ENCODE results near the gene CDH23.

The CDH23 gene

DNA sequence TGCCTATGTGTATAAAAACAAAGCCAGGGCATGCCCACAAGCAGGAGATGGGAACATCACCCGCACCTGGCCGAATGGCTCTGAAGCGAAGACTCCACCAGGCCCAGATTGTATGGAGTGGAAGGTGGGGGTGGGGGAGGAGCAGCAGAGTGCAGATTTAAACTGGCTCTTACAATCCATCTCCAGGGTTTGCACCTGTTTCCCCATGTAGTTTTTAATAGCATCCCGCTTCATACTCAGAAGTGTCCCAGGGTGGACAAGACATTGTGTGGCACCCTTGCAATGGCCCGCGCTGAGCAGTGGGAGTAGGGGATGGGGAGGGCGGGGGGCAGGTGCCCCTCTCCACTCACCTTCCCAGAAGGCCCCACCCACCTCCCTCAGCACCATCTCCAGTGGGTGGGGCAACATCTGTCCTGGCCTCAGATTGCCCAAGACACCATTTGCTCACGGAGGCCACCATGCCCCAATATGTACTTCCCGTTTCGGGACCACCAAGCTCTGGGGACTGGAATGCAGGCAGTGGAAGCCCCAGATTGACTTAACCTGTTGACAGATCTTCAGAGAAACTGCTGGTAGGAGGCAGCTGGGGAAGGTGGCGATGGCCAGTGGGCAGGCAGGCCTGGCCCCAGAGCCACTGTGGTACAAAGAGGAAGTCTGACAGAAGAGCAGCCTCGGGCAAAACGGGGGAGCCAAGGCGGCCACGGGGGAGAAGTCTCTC lies 353.6 kb downstream of the CDH23 start:
- no peak for DNase-seq

DNA sequence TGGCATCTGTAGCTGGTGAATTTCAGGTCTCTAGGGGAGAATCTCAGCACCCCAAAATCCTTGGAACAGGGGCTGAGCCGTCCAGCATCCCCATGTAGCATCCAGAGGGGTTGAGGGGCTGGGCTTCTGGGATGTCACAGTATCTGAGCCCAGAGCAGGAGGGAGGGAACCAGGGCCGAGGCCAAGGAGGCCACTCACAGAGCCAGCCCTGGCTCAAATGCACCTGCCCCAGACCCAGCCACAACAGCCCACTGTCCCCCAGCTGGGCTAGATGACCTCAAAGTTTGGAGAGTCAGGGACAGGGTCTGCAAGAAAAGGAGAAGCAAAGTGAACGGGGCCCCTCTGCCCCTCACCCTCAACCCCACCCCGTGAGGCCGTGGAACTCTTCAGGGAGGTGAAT lies 354.3 kb downstream of the CDH23 start:
- DNase-seq: no peak

DNA sequence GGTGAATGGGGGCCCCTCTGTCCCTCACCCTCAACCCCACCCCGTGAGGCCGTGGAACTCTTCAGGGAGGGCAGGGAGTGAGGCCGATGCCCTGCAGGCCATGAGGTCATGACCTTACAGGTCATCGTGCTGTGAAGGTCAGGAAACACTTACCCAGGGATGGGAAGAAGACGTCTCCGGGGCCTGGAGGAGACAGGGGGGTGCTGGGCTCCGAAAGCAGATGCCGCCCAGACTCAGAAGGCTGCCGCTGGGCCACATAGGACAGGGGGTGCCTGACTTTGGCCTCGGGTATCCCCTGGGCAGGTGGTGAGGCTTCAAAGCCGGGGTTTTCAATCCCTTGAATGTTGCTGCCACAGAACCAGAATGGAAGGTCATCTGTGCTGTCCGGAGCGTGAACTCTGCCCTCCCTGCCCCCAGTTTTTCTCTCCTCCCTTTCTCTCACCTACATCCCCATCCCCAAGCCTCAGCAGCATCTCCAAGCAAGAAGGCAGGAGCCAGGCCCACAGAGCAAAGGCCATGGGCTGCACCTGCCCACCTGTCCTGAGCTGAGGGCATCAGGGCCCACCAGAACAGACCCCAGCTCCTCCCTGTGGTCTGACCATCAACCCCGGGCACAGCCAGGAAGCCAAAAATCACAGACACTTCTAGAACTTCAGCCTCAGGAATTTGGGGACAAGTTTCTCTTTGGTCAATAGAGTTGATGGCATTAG lies 354.9 kb downstream of the CDH23 start:
- no peak for DNase-seq

DNA sequence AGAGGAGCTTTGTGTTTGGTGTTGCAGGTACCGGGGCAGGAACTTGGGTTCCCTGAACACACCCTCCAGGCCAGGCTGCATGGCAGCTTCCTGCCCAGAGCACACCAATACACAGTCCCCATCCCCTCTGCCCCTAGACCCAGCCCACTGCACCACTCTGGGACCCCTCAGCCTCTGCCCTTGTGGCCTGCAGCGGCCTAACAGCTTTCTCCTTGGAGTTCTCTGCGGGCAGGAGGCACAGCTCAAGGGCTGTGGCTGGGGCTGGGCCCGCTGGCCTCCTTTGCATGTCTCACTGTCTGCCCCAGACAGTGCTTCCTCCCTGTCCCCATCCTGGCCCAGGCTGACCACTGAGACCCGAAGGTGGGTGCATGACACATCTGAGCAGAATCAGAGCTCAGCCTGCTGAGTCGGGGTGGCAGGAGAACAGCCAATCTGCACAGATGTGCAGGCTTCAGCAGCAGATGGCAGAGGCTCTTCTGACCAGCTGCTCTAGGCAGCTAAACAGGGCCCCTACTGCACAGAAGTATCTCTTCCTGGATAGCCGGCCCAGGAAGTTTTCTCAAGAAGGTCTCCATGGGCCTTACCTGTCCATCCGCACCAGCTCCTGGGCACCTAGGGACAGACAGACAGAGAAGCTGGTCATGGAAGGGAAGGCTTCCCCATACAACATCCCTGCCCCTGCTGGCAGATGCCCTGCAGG lies 355.8 kb downstream of the CDH23 start:
- no peak for DNase-seq

DNA sequence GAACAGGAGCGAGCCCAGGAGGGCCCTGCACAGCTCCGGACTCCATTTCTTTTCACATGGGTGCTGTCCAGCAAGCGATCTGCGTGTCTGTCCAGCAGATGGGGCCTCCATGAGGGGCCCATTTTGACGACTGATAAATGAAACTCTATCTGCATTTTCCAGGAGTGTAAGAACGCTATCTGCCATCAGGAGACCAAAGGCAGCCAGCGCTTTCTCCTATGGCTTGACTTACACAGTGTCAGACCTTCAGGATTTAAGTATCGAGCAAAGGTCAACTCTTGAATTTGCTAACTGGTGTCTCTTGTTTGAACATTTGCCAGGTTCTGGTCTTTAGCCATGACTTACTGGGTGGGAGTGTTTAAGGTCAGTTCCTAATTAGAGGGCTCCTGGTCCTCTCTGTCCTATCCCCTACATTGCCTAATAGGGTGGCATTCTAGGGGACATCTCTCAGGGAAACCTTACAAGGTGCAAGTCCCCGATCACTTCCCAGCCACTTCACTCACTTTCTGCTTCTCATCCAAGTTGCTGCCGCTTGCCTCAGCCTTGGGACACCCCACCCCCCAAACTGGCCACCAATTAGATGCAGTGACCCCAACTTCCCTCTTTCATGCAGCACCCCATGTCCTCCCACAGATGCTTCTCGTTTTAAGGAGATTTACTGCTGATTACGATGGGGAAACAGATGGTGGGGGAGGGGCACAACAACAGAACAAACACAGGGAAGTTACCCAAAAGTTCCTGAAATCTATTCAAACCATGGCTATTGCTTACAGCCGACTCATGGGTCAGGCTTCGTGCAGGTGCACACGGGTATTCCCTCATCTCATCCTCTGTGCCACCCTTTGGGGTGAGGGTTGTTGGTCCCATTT lies 356.6 kb downstream of the CDH23 start:
- no peak for DNase-seq

DNA sequence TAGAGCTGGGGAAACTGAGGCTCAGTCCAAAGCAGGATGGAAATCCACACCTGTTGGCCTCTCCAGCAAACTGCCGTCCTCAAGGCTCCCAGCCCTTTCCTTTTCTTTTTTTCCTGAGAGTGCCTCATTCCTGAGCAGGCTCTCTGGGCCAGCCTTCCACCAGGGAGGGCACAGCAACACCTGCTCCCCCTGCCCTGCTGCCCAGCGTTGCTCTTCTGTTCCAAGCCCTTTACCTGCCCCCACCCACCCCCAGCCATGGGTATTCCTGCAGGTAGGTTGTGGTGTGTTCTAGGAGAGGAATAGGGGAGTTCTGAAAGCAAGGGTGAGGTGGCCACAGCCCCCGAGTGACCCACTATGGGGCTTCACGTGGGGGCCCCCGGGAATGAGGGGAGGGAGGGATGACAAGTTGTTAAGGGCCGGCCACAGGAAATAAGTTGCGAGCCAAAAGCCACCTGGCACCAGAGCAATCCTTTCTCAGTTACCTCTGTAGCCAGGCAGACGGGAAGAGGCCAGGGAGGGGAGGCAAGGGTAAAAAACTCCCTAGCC lies 357.3 kb downstream of the CDH23 start:
- DNase-seq: no peak

DNA sequence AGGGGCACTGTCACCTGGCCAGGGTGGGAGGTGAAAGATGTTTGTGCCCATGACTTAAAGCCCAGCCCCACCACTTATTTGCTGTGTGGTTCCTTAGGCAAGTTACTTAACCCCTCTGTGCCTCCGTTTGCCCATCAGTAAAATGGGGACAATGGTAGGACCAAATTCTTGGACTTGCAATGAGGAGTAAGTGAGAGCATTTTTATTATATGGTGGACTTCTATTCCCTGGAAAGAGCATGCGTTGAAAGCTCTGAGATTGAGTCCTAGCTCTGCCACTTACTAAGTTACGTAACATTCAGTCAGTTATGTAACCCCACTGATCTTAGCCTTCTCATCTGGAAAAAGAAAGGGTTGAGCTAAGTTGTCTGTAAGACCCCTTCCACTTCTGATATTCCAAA lies 357.8 kb downstream of the CDH23 start:
- no peak for DNase-seq

DNA sequence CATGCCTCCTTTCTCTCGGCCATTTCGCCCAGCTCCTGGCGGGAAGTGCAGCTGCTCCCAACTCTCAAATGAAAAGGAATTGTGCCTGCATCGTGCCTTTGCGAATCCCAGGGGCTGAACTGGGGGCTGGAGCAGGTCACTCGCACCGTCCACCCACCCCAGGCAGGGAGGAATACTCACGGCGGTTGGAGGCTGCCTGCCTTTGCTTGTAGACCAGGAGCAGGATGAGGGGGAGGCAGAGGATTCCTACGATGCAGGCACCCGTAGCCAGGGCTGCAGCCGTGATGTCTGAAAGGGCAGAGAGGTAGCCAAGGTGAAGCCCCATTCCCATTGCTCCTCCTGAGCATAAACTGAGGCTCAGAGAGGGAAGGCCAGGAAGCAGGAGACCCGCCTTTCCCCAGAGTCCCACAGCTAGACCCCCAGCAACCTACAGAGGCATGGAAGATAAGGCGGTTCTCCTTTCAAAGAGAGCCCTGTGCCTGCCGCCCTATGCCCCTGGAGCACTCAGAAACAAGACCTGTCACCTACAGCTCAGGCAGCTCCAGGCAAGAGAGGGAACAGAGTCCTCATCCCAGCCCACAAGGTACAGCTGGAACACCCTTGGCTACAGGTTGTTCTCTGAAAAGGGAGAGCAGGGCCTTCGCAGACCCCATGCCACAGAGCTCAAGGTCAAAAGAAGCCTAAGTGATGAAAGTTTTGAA lies 358.6 kb downstream of the CDH23 start:
- DNase-seq: no peak

DNA sequence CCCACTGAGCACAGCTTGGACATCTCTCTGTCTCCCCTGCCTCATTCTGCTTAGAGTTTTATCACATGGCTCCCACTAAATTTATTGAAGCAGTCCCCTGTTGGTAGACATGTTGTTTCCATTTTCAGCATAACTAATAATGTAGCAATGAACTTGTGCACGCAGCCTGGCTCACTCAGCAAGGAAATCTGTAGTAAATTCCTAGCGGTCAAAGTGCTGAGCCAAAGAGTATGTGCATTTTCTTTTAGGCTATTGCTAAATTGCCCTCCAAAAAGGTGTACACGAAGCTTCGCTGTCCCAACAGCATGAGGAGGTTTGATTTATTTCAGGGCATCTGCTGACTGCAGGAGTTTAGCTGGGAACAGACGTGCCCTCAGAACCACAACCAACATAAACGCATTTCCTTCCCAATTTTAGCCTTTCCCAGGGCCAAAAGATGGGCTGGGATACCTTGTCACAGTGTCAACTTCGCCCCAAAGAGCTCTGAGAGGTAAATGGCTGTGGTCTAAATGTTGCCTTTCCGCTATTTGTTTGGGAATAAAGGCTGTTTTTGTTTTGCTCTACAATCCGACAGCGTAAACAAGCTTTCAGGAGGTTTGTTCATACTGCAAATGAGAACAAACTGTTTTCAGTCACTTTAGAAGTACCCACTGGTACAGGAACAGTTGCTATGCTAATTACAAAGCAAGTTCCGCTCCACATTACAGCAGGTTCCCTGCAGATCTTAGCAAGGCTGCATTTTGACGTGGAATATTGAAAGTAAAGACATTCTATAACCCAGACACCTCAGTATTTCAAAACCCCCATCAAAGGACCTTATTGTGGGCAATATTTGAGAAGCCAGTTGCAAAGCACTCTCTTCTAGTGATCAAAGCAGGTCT lies 359.8 kb downstream of the CDH23 start:
- no peak for DNase-seq

DNA sequence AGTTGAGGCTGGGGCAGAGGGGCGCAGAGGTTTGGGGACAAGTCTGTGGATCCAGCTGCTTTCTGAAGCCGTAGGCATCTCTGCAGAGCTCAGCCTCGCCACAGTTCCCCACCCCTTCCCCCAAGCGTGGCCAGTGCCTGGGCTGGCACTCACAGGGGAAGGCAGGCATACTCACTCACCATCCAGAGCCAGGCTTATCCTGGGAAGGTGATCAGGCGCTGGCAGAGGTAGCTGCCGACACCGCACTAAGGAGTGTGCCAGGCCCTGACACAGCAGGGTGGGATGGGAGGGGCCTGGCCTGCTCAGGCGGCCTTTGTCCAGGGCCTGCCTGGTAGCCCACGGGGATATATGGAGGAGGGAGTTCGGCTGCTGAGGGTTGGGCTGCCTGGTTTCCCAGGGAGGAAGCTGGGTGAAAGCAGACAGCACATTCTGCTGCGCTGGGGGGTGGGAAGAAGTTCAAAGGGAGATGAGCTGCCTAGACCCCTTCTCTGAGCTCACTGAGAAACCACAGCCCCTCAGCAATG lies 360.7 kb downstream of the CDH23 start:
- no peak for DNase-seq

DNA sequence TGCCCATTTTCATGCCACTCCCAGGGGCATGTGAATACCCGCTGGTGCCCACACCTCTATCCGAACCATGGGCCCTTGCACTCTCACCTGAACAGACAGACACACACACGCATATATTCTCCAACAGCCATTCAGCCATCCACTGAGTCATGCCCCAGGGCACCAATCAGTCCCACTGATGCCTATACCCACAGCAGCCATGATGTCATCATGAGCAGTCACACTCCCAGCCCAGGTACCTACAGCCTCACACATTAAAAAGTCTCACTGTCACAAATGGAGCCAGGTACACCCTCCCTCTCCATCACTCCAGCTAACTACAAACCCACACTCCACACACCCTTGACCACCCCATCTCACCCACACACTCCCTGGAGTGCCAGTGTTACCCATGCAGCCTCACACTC lies 364.4 kb downstream of the CDH23 start:
- no peak for DNase-seq

DNA sequence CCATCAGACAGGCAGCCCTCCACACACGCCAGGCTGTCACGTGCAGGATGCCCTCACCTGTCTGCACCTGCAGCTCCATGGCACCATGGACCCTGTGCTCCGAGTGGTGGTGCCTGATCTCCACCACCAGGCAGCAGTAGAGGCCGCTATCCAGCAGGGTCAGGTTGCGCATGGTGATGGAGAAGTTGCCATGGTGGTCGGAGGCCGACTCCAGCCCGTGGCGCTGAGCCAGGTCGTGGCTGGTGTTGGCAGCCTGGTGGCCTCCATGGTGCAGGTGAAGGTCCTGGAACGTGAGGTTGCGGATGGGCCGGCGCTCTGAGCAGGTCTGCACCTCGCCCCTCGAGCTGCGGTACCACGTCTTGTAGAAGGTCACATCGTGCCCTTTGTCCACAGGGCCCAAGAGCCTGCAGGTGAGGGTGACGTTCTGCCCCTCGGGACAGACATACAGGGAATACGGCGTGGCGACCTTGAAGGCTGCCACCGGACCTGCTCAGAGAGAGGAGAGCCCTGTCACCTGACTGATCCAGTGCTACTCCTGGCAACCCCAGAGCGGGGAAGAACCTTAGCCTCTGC lies 364.9 kb downstream of the CDH23 start:
- DNase-seq: no peak

DNA sequence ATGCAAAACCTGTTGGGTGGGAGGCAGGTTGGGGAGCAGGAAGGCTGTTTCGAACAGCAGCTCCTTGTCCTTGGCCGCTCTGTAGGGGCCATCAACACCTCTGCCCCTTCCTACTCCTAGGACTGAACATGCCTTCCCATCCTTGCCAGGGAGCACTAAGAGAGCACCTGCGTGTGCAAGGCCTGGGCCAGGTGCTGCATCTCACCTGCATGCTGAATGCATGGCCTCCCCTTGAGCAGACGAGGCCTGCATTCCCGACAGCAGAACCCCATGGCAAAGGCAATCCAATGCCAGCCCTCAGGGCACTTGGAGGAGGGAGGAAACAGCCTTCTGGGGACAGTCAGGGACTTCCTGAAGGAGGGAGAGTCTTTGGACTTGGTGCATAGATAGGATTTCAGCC lies 365.6 kb downstream of the CDH23 start:
- no peak for DNase-seq

DNA sequence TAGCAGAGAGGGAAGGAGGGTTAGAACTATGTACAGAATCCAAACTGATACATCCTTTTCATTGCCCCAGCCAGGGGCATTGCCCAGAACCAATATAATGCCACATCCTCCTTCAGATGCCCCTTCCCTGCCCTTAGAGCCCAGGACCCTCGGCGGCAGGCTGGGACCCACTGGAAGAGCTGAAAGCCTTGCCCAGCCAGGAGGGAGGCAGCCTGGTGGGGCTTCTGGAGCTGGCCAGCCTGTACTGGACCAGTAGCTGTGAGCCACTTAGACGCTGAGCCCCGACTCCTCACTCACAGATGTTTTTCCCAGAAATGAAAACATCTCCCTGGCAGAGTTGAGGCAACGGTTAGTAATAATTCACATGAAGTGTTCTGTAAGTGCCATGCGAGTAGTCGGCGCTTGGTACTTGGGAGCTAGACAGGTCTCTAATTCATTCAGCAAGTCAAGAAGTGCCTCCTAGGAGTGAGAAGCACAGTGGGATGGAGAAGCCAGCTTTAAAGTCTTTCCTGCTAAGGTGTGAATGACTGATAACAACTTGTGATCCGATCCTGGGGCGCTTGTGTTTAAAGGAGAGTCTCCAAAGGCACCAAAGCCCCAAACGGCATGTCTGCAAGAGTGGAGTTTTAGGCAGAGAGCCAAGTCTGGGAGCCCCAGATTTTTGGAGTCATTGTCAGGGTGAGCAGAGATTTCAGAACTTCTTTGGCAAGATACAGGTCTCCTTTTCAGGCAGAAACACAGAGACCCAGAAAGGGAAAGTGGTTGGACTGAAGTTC lies 366.8 kb downstream of the CDH23 start:
- DNase-seq: no peak

DNA sequence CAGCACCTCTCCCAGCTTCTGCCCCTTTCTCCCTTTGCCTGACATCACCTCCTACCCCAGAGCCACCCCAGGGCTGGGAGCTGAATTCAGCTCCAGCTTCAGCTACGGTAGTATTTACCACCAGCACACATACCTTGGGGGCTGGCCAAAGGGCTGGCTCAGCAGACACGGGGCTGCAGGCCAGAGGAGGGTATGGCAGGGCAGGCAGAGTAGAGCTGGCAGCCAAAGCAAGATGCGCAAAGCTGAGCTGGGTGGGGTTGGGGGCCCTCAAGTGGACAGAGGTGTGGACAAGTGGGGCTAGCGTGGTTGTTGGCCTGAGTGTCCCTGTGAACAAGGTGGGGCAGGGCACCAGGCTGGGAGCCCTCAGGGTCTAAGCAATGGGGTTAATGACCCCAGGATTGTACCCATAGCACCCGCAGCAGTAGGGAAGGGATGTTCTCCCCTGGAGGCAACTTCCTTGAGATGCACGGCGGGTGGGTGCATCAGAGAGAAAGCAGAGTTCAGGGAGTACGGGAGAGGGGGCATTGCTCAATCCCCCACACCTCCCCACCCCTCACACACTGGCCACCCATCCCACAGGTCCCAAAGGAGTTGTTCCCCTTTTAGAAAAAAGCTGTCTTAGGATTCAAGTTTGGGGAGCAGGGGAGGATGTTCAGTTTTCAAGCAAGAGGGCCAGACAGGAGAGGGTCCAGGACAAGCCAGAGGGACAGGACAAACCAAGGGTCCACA lies 368.6 kb downstream of the CDH23 start:
- no peak for DNase-seq

DNA sequence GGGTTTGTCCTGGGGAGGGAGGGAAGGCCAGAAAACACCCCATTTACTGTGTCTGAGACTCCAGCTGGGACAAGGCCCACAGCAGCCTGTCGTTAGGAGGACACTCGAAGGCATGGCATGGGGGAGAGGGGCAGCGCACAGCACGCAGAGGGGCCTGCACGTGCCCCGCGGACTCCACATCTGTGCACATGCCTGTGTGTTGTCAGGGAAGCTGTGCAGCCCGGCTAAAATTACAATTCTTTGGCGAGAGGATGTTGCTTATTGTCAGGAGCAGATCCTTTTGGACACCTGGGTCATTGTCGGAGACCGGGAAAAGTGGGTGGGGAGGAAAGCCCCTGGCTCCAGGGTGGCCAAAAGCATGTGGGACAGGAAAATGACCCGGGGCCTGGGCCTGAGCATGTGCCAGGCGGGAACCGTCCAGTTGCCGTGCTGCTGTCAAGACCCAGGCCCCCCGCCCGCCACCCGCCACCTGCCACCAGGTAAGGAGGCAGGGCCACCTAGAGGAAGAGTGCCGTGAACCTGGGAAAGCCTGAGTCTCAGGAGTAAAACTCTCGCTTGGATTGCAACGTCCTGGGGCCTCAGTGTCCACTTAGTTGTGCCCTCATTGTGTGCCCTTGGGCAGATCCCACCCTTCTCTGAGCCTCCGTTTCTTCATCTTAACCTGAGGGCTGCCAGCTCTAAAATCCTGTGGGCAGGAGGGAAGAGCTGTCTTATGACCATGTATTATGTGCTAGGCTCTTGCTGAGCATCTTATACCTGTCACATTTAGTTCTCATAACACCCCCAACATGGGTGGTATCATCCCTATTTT lies 369.4 kb downstream of the CDH23 start:
- DNase-seq: no peak

DNA sequence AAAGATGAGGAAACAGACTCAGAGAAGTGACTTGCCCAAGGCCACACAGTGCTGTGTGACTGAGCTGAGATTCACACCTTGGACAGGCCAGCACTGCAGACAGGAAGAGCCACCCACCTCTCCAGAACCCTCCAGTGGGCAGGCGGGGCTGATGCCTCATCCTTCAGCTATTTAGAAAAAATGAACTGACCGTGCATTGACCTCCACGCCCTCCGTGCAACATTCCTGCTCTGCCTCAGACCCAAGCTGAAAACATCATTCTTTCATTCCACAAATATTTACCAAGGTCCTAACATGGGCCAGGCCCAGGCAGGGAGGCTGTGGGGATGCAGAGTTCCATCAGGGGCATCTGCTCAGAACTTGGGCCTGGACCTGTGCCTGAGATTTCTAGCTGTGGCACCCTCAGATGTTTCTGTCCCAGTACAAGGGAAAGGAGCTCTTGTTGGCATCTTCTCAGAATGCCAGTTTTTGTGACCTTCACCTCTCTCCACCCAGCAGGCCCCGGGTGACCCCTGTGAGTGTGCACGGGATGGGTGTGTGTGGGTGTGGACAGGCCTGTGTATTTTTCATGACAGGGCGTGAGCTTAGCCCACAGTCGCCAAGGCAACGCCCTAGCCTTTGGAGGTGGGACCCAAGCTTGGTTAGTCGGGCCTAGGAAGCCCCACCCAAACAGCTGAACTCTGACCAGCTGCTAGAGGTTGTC lies 370.1 kb downstream of the CDH23 start:
- DNase-seq: no peak

Data from NCI-H1417 treated with DMSO at 0.1 percent for 48 hours (cell line).